ENCODE data around the gene WDR41. TPM values are rescaled to one million over a fixed set of nuclear protein-coding genes. Genes with fewer than 3 reads are reported as not detected.

Gene WDR41
- polyA plus RNA-seq, 1 donor from 2014 or later, result 87.6 TPM

GRCh38 chr5:77398896-77399295 is 93.2 kb downstream of the WDR41 start:
- Histone ChIP-seq H3K9me3 (ENCODE audit: low read length) (no peaks in the 10 kb centered on the region), H3K36me3 (ENCODE audit: insufficient read depth, low read length) (no peaks in the 10 kb centered on the region), H2AFZ (ENCODE audit: low read depth, low read length) (no peak overlapping the region)

DNA sequence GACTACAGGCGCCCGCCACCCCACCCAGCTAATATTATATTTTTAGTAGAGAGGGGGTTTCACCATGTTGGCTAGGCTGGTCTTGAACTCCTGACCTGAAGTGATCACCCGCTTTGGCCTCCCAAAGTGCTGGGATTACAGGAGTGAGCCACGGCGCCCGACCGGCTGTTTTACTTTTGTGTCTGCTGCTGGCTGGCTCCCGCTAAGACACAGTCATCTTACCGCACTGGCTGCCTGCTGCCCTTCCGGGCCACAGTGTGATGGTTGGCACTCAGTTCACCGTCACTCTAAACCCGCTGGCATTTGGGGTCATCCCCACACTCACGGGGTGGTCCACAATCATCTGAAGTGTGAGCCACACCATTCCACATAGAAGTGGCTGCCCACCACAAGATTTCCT is 93.7 kb downstream of the WDR41 start:
- H3K4me3 ChIP-seq (ENCODE audit: low read length), result no peak overlapping the region
- H3K9ac ChIP-seq (ENCODE audit: low read length), result no peak overlapping the region
- H3K4me2 ChIP-seq (ENCODE audit: low read length), result no peak overlapping the region
- H3K36me3 ChIP-seq (ENCODE audit: insufficient read depth, low read length), result no peaks in the 10 kb centered on the region
- H3K9me3 ChIP-seq (ENCODE audit: low read length), result no peaks in the 10 kb centered on the region
- H3K79me2 ChIP-seq (replicated peaks; ENCODE audit: insufficient read depth, low read length), result no peaks in the 10 kb centered on the region
- no peaks in the 10 kb centered on the region for H3F3A ChIP-seq (ENCODE audit: insufficient read depth, low read length, poor library complexity, severe bottlenecking)
- no peak overlapping the region for H3K27ac ChIP-seq (ENCODE audit: low read length)
- TF ChIP-seq, protein P1, sequence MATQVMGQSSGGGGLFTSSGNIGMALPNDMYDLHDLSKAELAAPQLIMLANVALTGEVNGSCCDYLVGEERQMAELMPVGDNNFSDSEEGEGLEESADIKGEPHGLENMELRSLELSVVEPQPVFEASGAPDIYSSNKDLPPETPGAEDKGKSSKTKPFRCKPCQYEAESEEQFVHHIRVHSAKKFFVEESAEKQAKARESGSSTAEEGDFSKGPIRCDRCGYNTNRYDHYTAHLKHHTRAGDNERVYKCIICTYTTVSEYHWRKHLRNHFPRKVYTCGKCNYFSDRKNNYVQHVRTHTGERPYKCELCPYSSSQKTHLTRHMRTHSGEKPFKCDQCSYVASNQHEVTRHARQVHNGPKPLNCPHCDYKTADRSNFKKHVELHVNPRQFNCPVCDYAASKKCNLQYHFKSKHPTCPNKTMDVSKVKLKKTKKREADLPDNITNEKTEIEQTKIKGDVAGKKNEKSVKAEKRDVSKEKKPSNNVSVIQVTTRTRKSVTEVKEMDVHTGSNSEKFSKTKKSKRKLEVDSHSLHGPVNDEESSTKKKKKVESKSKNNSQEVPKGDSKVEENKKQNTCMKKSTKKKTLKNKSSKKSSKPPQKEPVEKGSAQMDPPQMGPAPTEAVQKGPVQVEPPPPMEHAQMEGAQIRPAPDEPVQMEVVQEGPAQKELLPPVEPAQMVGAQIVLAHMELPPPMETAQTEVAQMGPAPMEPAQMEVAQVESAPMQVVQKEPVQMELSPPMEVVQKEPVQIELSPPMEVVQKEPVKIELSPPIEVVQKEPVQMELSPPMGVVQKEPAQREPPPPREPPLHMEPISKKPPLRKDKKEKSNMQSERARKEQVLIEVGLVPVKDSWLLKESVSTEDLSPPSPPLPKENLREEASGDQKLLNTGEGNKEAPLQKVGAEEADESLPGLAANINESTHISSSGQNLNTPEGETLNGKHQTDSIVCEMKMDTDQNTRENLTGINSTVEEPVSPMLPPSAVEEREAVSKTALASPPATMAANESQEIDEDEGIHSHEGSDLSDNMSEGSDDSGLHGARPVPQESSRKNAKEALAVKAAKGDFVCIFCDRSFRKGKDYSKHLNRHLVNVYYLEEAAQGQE (IDR thresholded peaks at IDR 0.05; ENCODE audit: borderline replicate concordance), result no peak
- no peak for TF ChIP-seq SMC3 (conservative IDR thresholded peaks at IDR 0.05; ENCODE audit: poor library complexity)
- no peak for TF ChIP-seq MXI1 (conservative IDR thresholded peaks at IDR 0.05; ENCODE audit: poor library complexity, severe bottlenecking)
- TF ChIP-seq RAD21 (conservative IDR thresholded peaks at IDR 0.05), result no peak
- no peak for TF ChIP-seq EZH2 (IDR thresholded peaks at IDR 0.05; ENCODE audit: borderline replicate concordance, insufficient read depth, low read length, poor library complexity, severe bottlenecking)
- no peak for TF ChIP-seq EP300 (conservative IDR thresholded peaks at IDR 0.05; ENCODE audit: poor library complexity, severe bottlenecking)
- TF ChIP-seq CTCF (IDR thresholded peaks at IDR 0.05; ENCODE audit: poor library complexity, severe bottlenecking), result no peak
- TF ChIP-seq TAF1 (IDR thresholded peaks at IDR 0.05; ENCODE audit: low read depth), result no peak
- no peak for TF ChIP-seq POLR2AphosphoS5 (IDR thresholded peaks at IDR 0.05)
- no peak overlapping the region for H2AFZ ChIP-seq (ENCODE audit: low read depth, low read length)
- no peaks in the 10 kb centered on the region for H4K20me1 ChIP-seq (ENCODE audit: insufficient read depth)
- H3K27me3 ChIP-seq (ENCODE audit: insufficient read depth, low read depth, low read length), result no peaks in the 10 kb centered on the region
- H3K9me2 ChIP-seq (ENCODE audit: insufficient read depth, low read length), result no peaks in the 10 kb centered on the region

More at GRCh38 chr5:77398896-77399295, 93.2 kb downstream of the WDR41 start:
- Histone ChIP-seq H3F3A (ENCODE audit: insufficient read depth, low read length, poor library complexity, severe bottlenecking) (no peaks in the 10 kb centered on the region), H3K79me2 (replicated peaks; ENCODE audit: insufficient read depth, low read length) (no peaks in the 10 kb centered on the region), H3K9me2 (ENCODE audit: insufficient read depth, low read length) (no peaks in the 10 kb centered on the region), H3K27me3 (ENCODE audit: insufficient read depth, low read depth, low read length) (no peaks in the 10 kb centered on the region), H3K27ac (ENCODE audit: low read length) (no peak overlapping the region), H3K4me3 (ENCODE audit: low read length) (no peak overlapping the region), H4K20me1 (ENCODE audit: insufficient read depth) (no peaks in the 10 kb centered on the region), H3K4me2 (ENCODE audit: low read length) (no peak overlapping the region), H3K9ac (ENCODE audit: low read length) (no peak overlapping the region)
- no peak for TF ChIP-seq POLR2AphosphoS5 (IDR thresholded peaks at IDR 0.05)
- TF ChIP-seq EP300 (conservative IDR thresholded peaks at IDR 0.05; ENCODE audit: poor library complexity, severe bottlenecking), result no peak
- no peak for TF ChIP-seq MXI1 (conservative IDR thresholded peaks at IDR 0.05; ENCODE audit: poor library complexity, severe bottlenecking)
- TF ChIP-seq EZH2 (IDR thresholded peaks at IDR 0.05; ENCODE audit: borderline replicate concordance, insufficient read depth, low read length, poor library complexity, severe bottlenecking), result no peak
- TF ChIP-seq, protein P1 (IDR thresholded peaks at IDR 0.05; ENCODE audit: borderline replicate concordance), result no peak
- TF ChIP-seq RAD21 (conservative IDR thresholded peaks at IDR 0.05), result no peak
- no peak for TF ChIP-seq CTCF (IDR thresholded peaks at IDR 0.05; ENCODE audit: poor library complexity, severe bottlenecking)
- TF ChIP-seq TAF1 (IDR thresholded peaks at IDR 0.05; ENCODE audit: low read depth), result no peak
- TF ChIP-seq SMC3 (conservative IDR thresholded peaks at IDR 0.05; ENCODE audit: poor library complexity), result no peak
